H1 (cell line): ENCODE data around the gene ZNF226. TPM values are rescaled to one million over a fixed set of nuclear protein-coding genes. Genes with fewer than 3 reads are reported as not detected.

ENCODE experiments used
- CTCF ChIA-PET: fragments of 300-600 bp; sonication (Branson Sonifier 250); formaldehyde crosslinking; loops from one replicate; lab custom pipeline; 2021; ENCODE audit not compliant: partially characterized antibody; lab: Charles Lee
- POLR2A ChIA-PET: fragments of 300-600 bp; sonication (Branson Sonifier 250); formaldehyde crosslinking; loops from one replicate; lab custom pipeline; 2021; ENCODE audit warnings: inconsistent platforms; ENCODE audit not compliant: partially characterized antibody; lab: Charles Lee
- DNase-seq, 2 experiments: peaks; one replicate each; pipeline versions ENCODE4 v3.0.0 to v3.0.0-alpha.2; 2010 to 2022; ENCODE audit warnings: low spot score in 2 of 2, low read depth in 1 of 2, mixed read lengths in 1 of 2
- FAIRE-seq: peaks from 2 replicates; lab custom pipeline; 2011; peaks lifted over from hg19 to GRCh38; lab: Jason Lieb, UNC
- H2AFZ ChIP-seq: 2 replicates; pipeline ENCODE4 v1.8.1; 2012; ENCODE audit warnings: low read length, inconsistent platforms
- H2AK5ac ChIP-seq: 2 replicates; pipeline ENCODE4 v1.6.1; 2013; ENCODE audit warnings: low read depth, low read length
- H2BK120ac ChIP-seq: replicated peaks from 2 replicates; pipeline ENCODE3; 2013; ENCODE audit warnings: low read depth, low read length, inconsistent platforms
- H2BK12ac ChIP-seq: 2 replicates; pipeline ENCODE4 v1.6.1; 2013; ENCODE audit warnings: low read depth, low read length
- H2BK15ac ChIP-seq: 2 replicates; pipeline ENCODE4 v1.6.1; 2013; ENCODE audit warnings: low read length
- H2BK20ac ChIP-seq: 2 replicates; pipeline ENCODE4 v1.6.1; 2013; ENCODE audit warnings: low read length
- H2BK5ac ChIP-seq: 2 replicates; pipeline ENCODE4 v1.6.1; 2013; ENCODE audit warnings: low read depth, low read length
- H3K14ac ChIP-seq: 2 replicates; pipeline ENCODE4 v1.6.1; 2013; ENCODE audit warnings: inconsistent platforms; ENCODE audit not compliant: insufficient read length
- H3K18ac ChIP-seq: 2 replicates; pipeline ENCODE4 v1.6.1; 2013; ENCODE audit warnings: low read length; ENCODE audit errors: extremely low read depth
- H3K23ac ChIP-seq: 2 replicates; pipeline ENCODE4 v1.6.1; 2013; ENCODE audit warnings: inconsistent platforms; ENCODE audit not compliant: insufficient read length
- H3K23me2 ChIP-seq: 2 replicates; pipeline ENCODE4 v1.6.1; 2013; ENCODE audit warnings: low read depth, low read length
- H3K27ac ChIP-seq: 2 replicates; pipeline ENCODE4 v1.6.1; 2011; ENCODE audit warnings: low read depth, low read length, inconsistent platforms
- H3K27me3 ChIP-seq, 4 experiments: replicated peaks in 1 of 4; 1 replicate in 1 of 4; 2 replicates in 3 of 4; pipeline versions ENCODE4 v1.6.1 to v1.8.1; 2011 to 2013; ENCODE audit warnings: low read length in 3 of 4, mild to moderate bottlenecking in 3 of 4, inconsistent platforms in 2 of 4, mixed read lengths in 2 of 4, moderate library complexity in 1 of 4; ENCODE audit not compliant: control insufficient read depth in 3 of 4, insufficient read depth in 3 of 4; ENCODE audit errors: extremely low read depth in 1 of 4
- H3K36me3 ChIP-seq, 4 experiments: 2 replicates each; pipeline versions ENCODE4 v1.6.1 to v1.8.1; 2011 to 2013; ENCODE audit warnings: mild to moderate bottlenecking in 4 of 4, low read length in 3 of 4, moderate library complexity in 2 of 4, control low read depth in 1 of 4, inconsistent platforms in 1 of 4; ENCODE audit not compliant: insufficient read depth in 4 of 4, control insufficient read depth in 2 of 4
- H3K4ac ChIP-seq: replicated peaks from 2 replicates; pipeline ENCODE3; 2013; ENCODE audit warnings: low read length, low read depth, mixed read lengths, inconsistent platforms; ENCODE audit not compliant: insufficient read length
- H3K4me1 ChIP-seq, 4 experiments: replicated peaks in 1 of 4; 1 replicate in 1 of 4; 2 replicates in 3 of 4; pipeline versions ENCODE4 v1.6.1 to v1.8.1; 2011 to 2013; ENCODE audit warnings: low read length in 3 of 4, inconsistent platforms in 2 of 4, mixed read lengths in 1 of 4; ENCODE audit not compliant: insufficient read depth in 4 of 4, control insufficient read depth in 3 of 4
- H3K4me2 ChIP-seq, 2 experiments: 2 replicates each; pipeline versions ENCODE4 v1.6.1 to v1.8.1; 2011 to 2013; ENCODE audit warnings: low read depth in 2 of 2, low read length in 2 of 2, control low read depth in 1 of 2, inconsistent platforms in 1 of 2, mild to moderate bottlenecking in 1 of 2; ENCODE audit not compliant: insufficient read depth in 1 of 2
- H3K4me3 ChIP-seq, 4 experiments: fragments of 200-600, 300-600 bp in 1 of 4; sonication (generic), shearing (Covaris generic), sonication (Bioruptor Twin) in 1 of 4; 2 replicates each; pipeline versions ENCODE4 v1.5.1 to v1.8.1; 2011 to 2016; ENCODE audit warnings: low read length in 4 of 4, low read depth in 3 of 4, control low read depth in 2 of 4, inconsistent platforms in 2 of 4, mild to moderate bottlenecking in 2 of 4, mixed read lengths in 1 of 4, moderate library complexity in 1 of 4; ENCODE audit not compliant: insufficient read depth in 2 of 4; ENCODE audit errors: extremely low read depth in 1 of 4
- H3K56ac ChIP-seq: replicated peaks from 2 replicates; pipeline ENCODE3; 2013; ENCODE audit warnings: low read depth, mild to moderate bottlenecking, mixed read lengths, low read length, inconsistent platforms; ENCODE audit not compliant: insufficient read length
- H3K79me1 ChIP-seq: 2 replicates; pipeline ENCODE4 v1.6.1; 2013; ENCODE audit warnings: low read depth, low read length, control low read depth
- H3K79me2 ChIP-seq, 2 experiments: 2 replicates each; pipeline versions ENCODE4 v1.6.1 to v1.8.1; 2012 to 2013; ENCODE audit warnings: low read length in 2 of 2, mild to moderate bottlenecking in 2 of 2, inconsistent platforms in 1 of 2; ENCODE audit not compliant: insufficient read depth in 2 of 2, control insufficient read depth in 1 of 2
- H3K9ac ChIP-seq, 4 experiments: replicated peaks in 1 of 4; 1 replicate in 1 of 4; 2 replicates in 3 of 4; pipeline versions ENCODE4 v1.6.1 to v1.8.1; 2011 to 2013; ENCODE audit warnings: low read depth in 3 of 4, low read length in 3 of 4, control low read depth in 2 of 4, mild to moderate bottlenecking in 2 of 4, moderate library complexity in 2 of 4, inconsistent platforms in 1 of 4; ENCODE audit errors: extremely low read depth in 1 of 4
- H3K9me3 ChIP-seq, 2 experiments: 2 replicates each; pipeline versions ENCODE4 v1.6.1 to v1.8.1; 2012 to 2013; ENCODE audit warnings: mild to moderate bottlenecking in 2 of 2, moderate library complexity in 2 of 2, control low read depth in 1 of 2, inconsistent platforms in 1 of 2, low read depth in 1 of 2, low read length in 1 of 2, mixed read lengths in 1 of 2; ENCODE audit not compliant: insufficient read depth in 2 of 2
- H4K20me1 ChIP-seq, 2 experiments: replicated peaks in 1 of 2; 2 replicates each; pipeline versions ENCODE3 to v1.8.1; 2011 to 2013; ENCODE audit warnings: inconsistent platforms in 2 of 2, low read length in 2 of 2, mild to moderate bottlenecking in 1 of 2; ENCODE audit not compliant: insufficient read depth in 2 of 2, control insufficient read depth in 1 of 2
- H4K5ac ChIP-seq: 2 replicates; pipeline ENCODE4 v1.6.1; 2013; ENCODE audit warnings: low read length, low read depth, mixed read lengths, inconsistent platforms; ENCODE audit not compliant: insufficient read length
- H4K8ac ChIP-seq: 2 replicates; pipeline ENCODE4 v1.8.0; 2013; ENCODE audit warnings: mild to moderate bottlenecking, moderate library complexity, low read length, inconsistent platforms; ENCODE audit not compliant: insufficient read depth; ENCODE audit errors: extremely low read depth
- H4K91ac ChIP-seq: replicated peaks from 2 replicates; pipeline ENCODE3; 2013; ENCODE audit warnings: low read length, mixed read lengths, inconsistent platforms; ENCODE audit not compliant: insufficient read length
- CBX8 ChIP-seq: fragments of 300-800, 300-1000 bp; sonication (generic); IDR thresholded peaks from 2 replicates; pipeline ENCODE4 v1.7.1; 2016; ENCODE audit warnings: low read depth, low read length, borderline replicate concordance
- CEBPB ChIP-seq: IDR thresholded peaks from 2 replicates; pipeline ENCODE4 v1.6.1; 2012; ENCODE audit warnings: low read depth, low read length
- CHD1 ChIP-seq: IDR thresholded peaks from 2 replicates; pipeline ENCODE4 v1.6.1; 2012; ENCODE audit warnings: low read depth, low read length, improper control_type of control experiment
- HDAC2 ChIP-seq, 2 experiments: fragments of 300-600 bp in 1 of 2; sonication (generic) in 1 of 2; IDR thresholded peaks; 2 replicates each; pipeline ENCODE4 v1.6.1; 2011 to 2012; ENCODE audit warnings: low read depth in 2 of 2, low read length in 2 of 2, mild to moderate bottlenecking in 2 of 2, moderate library complexity in 2 of 2, borderline replicate concordance in 1 of 2, inconsistent platforms in 1 of 2
- KDM4A ChIP-seq: IDR thresholded peaks from one replicate; pipeline ENCODE4 v1.7.1; 2012; ENCODE audit warnings: low read depth, mild to moderate bottlenecking, moderate library complexity, low read length, inconsistent platforms; ENCODE audit not compliant: severe bottlenecking
- PHF8 ChIP-seq: fragments of 200-600 bp; sonication (generic); conservative IDR thresholded peaks from 2 replicates; pipeline ENCODE4 v1.7.1; 2012; ENCODE audit warnings: low read depth, mild to moderate bottlenecking, inconsistent platforms, low read length, moderate library complexity
- RBBP5 ChIP-seq: IDR thresholded peaks from 2 replicates; pipeline ENCODE4 v1.7.1; 2012; ENCODE audit warnings: low read depth, mild to moderate bottlenecking, inconsistent platforms, low read length, moderate library complexity, borderline replicate concordance
- RNF2 ChIP-seq: fragments of 200-900, 300-1000 bp; sonication (generic); IDR thresholded peaks from 2 replicates; pipeline ENCODE4 v1.7.1; 2016; ENCODE audit warnings: borderline replicate concordance, low read depth, mild to moderate bottlenecking, antibody characterized with exemption, low read length; ENCODE audit not compliant: poor library complexity, severe bottlenecking; ENCODE audit errors: missing control alignments
- RXRA ChIP-seq: IDR thresholded peaks from 2 replicates; pipeline ENCODE4 v1.6.1; 2011; ENCODE audit warnings: low read depth, mild to moderate bottlenecking, low read length, moderate library complexity; ENCODE audit not compliant: insufficient read depth
- YY1 ChIP-seq: IDR thresholded peaks from 2 replicates; pipeline ENCODE4 v1.6.1; 2011; ENCODE audit warnings: low read depth, mild to moderate bottlenecking, low read length
- WGBS, 2 experiments: shearing (Covaris generic) in 1 of 2; methylation state at CpG; one replicate each; pipeline versions ENCODE4 v1.1.6 to v1.1.7; 2013 to 2015; ENCODE audit warnings: low lambda C conversion rate in 2 of 2, mixed read lengths in 2 of 2, inconsistent platforms in 1 of 2, low coverage in 1 of 2, missing lambda C conversion rate in 1 of 2; ENCODE audit not compliant: insufficient replicate concordance in 2 of 2, insufficient coverage in 1 of 2, insufficient read length in 1 of 2; ENCODE audit errors: extremely low coverage in 1 of 2, missing lambda C conversion rate in 1 of 2; 5-methylcytosine and 5-hydroxymethylcytosine counted together
- polyA plus RNA-seq, 7 experiments: library from polyadenylated mRNA; depleted of rRNA in 3 of 7; stranded (reverse) in 5 of 7; unstranded in 2 of 7; fragments of >200 nt in 5 of 7; fragments of 200-250 nt in 2 of 7; gene quantifications; 1 replicate in 5 of 7; 2 replicates in 1 of 7; 4 replicates in 1 of 7; pipeline versions ENCODE4 v1.2.1 to v1.2.3, GENCODE V29; 2011 to 2013; ENCODE audit warnings: missing spikeins in 2 of 7, mixed read lengths in 2 of 7
- total RNA-seq: library from RNA; stranded (reverse); fragmentation: NEBNext Ultra II Directional; extraction: Animal tissue kit (Norgen Biotek cat#: 25700); gene quantifications from 2 replicates; pipeline ENCODE4 v1.2.1, GENCODE V29; 2021
- TF ChIP-seq, protein P1 (sequence below): IDR thresholded peaks from 2 replicates; pipeline ENCODE4 v1.6.1; 2012; ENCODE audit warnings: inconsistent platforms

The ZNF226 gene
- total and polyA plus RNA-seq, 2 of the 8 experiments (the other 6 are each of a cell fraction or from before 2014, with no cell fraction given): 4.1 to 18.3 TPM

GRCh38 chr19:44212866-44213346 is 48.0 kb downstream of the ZNF226 start:
- no peak overlapping the region for H3K18ac ChIP-seq
- H3K27me3 ChIP-seq: no peaks in the 10 kb centered on the region
- ChIA-PET CTCF (interaction anchor here (0.6 kb wide), 1 partner anchor 489 kb away, joined by 3 read pairs; no protein-coding TSS in a partner anchor), POLR2A (interaction anchor here (0.6 to 2.3 kb wide), 7 partner anchors 34 to 106 kb away, joined by 3 to 8 read pairs (median 3); partner anchors contain the start of gene ZNF226)
- H2BK15ac ChIP-seq: no peak overlapping the region
- H3K79me2 ChIP-seq: peaks cover 0 to 23% of the 10 kb centered on the region in 2 experiments; a peak in 2 of 4 replicates
- H3K14ac ChIP-seq: no peak overlapping the region
- H3K4ac ChIP-seq: no peak overlapping the region
- H3K79me1 ChIP-seq: peaks cover 4% of the 10 kb centered on the region; the same call in 1 of the 2 replicates
- peaks cover 2 to 19% (median 8%) of the 10 kb centered on the region in 4 experiments; a peak in 6 of 8 replicates for H3K36me3 ChIP-seq
- FAIRE-seq (no peak), DNase-seq (no peak)
- no peaks in the 10 kb centered on the region for H3K23me2 ChIP-seq
- H4K20me1 ChIP-seq: no peaks in the 10 kb centered on the region
- no peak overlapping the region for H2AK5ac ChIP-seq
- no peak overlapping the region for H4K5ac ChIP-seq
- H2BK5ac ChIP-seq: no peak overlapping the region
- no peak overlapping the region for H4K8ac ChIP-seq
- no peaks in the 10 kb centered on the region; a peak in 1 of 7 replicates for H3K4me1 ChIP-seq
- WGBS, 2 experiments: 5% methylated on average over 15 of the region's 15 CpGs; no CpG with 5 or more reads in 1 of the 2 experiments
- H2BK12ac ChIP-seq: no peak overlapping the region
- H3K9ac ChIP-seq: peak overlapping the region; percentile 44 to 79 (median 66)
- no peak overlapping the region for H2BK120ac ChIP-seq
- peak overlapping the region; percentile 89 to 97 (median 94) for H3K4me3 ChIP-seq
- no peaks in the 10 kb centered on the region for H3K9me3 ChIP-seq
- H2AFZ ChIP-seq: peak overlapping the region; percentile 96
- H2BK20ac ChIP-seq: no peak overlapping the region
- H3K4me2 ChIP-seq: peak overlapping the region; percentile 60 to 81
- peak overlapping the region; percentile 50; the same call in 1 of the 2 replicates for H3K27ac ChIP-seq
- H4K91ac ChIP-seq: no peak overlapping the region
- H3K23ac ChIP-seq: no peak overlapping the region
- no peak overlapping the region for H3K56ac ChIP-seq
- TF ChIP-seq RNF2 (no peak), CBX8 (no peak), CEBPB (no peak), PHF8 (no peak; the same call in none of the 2 replicates), KDM4A (peak; percentile 42), RBBP5 (0 out of 2 replicates have a peak, but pooled peaks have one; percentile 30), CHD1 (no peak), YY1 (no peak), RXRA (no peak), HDAC2 (IDR thresholded peaks at IDR 0.05; ENCODE audit: borderline replicate concordance in 1 of 2, low read depth in 2 of 2, low read length in 2 of 2) (no peak)
- TF ChIP-seq, protein P1, sequence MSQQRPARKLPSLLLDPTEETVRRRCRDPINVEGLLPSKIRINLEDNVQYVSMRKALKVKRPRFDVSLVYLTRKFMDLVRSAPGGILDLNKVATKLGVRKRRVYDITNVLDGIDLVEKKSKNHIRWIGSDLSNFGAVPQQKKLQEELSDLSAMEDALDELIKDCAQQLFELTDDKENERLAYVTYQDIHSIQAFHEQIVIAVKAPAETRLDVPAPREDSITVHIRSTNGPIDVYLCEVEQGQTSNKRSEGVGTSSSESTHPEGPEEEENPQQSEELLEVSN: no peak
